Pons (tissue), 1 donor: ENCODE measurements around the gene FASN.
"Not testable (repeated sequence)": the region's sequence is repeated elsewhere in the genome, so short reads cannot be mapped to it uniquely, and the experiment has no call there.

Source experiments
- DNase-seq: peaks from one replicate; pipeline ENCODE4 v3.0.0-alpha.2; 2016; ENCODE audit warnings: low spot score

FASN gene

DNA sequence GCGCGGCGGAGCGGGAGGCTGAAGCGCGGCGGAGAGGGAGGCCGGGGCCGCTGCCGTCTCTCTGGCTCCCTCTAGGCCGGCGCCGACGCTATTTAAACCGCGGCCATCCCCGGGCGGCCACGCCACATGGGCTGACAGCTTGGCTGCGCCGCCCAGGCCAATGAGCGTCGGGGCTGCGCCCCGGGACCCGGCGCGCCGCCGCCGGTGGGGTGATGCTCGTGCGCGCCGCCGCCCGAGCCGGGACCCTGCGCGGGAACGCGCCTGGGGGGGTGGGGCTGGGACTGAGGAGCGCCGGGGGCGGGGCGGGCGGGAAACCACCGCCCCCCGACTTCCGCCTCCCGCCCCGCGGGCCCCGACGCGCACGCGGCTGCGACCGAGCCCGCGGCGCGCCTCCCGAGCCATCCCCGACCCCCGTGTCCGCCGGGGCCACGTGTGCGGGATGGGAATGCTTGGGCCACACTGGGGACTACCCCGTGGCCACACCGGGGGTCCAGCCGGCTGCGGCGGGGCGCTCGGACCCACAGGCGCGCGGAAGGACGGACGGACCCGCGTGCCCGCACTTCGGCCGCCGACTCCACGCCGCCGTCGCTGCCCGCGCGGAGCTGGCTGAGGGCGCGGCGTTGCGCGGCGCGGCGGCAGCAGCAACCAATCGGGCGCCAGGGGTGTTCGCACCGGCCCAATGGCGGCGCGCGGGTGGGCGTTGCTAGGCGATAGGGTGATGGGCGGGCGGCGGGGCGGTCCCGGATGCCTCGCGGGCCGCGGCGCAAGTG lies at the start of gene FASN:
FASN (minus strand) TSS at position 68 of the 770 bp plus-strand sequence. CDS start 1,791 bp downstream, outside the sequence.
- DNase-seq, result peak; percentile 93

- no peak for DNase-seq
Observed at GRCh38 chr17:82146663-82147654, 48.9 kb upstream of the FASN start.

DNA sequence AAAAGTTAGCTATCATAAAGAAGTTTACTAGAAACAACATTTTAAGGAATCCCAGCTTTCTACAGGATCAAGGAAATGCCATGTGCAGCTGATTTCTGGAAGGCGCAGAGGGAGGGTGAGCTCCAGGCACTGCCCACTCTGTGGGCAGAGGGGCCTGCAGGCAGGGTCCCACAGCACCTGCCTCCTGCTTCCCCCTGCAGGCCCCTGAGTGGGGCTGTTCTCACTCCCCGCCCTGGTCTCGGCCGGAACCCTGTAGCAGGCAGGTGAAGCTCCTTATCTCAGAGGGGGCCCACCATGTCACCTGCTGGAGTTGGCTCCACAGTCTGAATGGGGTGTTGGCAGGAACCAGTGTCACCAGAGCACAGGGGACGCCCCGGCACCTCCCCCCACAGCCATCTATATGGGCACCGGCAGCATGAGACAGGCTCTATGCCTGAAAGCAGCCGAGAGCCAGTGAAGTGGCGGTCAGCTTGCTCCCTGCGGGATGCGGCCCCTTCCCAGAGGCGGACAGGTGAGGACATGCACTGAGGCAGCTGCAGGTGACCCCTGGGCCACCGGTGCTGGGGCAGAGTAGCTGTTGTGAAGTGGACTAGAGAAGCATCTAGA lies 47.6 kb upstream of the FASN start:
- DNase-seq, result no peak

- no peak for DNase-seq
Observed at GRCh38 chr17:82143333-82143732, 45.3 kb upstream of the FASN start.

DNA sequence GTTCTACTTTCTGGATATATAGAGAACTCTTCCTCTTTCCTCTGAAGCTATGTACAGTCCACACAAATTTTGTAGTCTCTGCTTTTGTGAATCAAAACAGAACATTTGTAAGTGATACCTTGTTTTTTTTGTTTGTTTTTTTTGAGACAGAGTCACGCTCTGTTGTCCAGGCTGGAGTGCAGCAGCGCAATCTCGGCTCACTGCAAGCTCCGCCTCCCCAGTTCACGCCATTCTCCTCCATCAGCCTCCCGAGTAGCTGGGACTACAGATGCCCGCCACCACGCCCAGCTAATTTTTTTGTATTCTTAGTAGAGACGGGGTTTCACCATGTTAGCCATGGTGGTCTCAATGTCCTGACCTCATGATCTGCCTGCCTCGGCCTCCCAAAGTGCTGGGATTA lies 41.9 kb upstream of the FASN start:
- DNase-seq, result not testable (repeated sequence)

GRCh38 chr17:82138511-82138992 lies 40.5 kb upstream of the FASN start:
- no peak for DNase-seq

DNA sequence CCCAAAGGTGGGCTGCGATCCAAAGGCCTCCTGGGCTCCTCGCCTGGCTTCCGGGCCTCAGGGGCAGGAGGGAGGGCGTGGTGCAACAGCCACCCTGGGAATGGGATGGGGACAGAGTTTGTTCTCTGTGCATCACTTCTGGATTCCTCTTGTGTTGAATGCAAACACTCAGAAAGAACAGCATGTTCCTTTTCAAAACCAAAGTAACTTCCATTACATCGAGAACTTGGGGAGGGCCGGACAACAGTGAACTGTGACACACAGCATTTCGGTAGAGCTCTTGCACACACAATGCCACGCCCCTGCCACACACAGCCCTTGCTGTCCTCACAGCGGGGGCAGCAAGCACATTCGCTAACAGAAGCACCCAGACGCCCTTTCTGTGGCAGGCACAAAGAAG lies 36.1 kb upstream of the FASN start:
- DNase-seq, result no peak

GRCh38 chr17:82133166-82133953 lies 35.3 kb upstream of the FASN start:
- DNase-seq, result not testable (repeated sequence)

GRCh38 chr17:82129095-82129494 lies 31.1 kb upstream of the FASN start:
- no peak for DNase-seq

DNA sequence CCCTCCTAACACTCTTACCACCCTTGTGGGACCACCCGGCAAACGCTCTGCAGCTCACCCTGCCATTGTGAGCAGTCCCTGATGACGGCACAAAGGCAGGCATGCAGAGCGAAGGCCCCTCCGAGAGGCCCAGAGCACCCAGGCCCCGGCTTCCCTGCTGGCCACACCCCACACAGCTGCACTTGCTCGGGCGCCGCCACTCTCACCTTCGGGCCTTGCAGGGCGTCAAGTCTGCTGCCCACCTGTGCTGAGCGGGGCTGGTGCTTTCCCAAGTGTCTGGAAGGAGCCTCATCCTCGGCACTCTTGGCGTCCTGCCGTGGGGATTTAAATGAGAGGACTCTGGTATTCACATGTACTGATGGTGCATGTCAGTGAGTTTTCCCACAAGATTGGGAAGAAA lies 30.3 kb upstream of the FASN start:
- DNase-seq, result no peak

GRCh38 chr17:82127704-82128103 lies 29.7 kb upstream of the FASN start:
- DNase-seq, result no peak

DNA sequence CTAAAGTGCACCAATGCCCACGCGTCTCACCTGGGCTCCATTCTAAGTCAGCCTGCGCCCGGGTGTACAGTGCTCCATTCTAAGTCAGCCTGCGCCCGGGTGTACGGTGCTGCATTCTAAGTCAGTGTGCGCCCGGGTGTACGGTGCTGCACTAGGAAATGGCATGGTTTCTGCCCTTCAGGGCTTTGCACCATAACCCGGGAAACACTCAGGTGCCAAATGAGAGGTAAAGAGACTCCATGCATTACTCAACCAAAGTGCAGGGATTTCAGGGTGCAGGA lies 29.2 kb upstream of the FASN start:
- DNase-seq, result no peak

- DNase-seq, result no peak
Observed at GRCh38 chr17:82126556-82127314, 28.7 kb upstream of the FASN start.

- no peak for DNase-seq
Observed at GRCh38 chr17:82124101-82124500, 26.1 kb upstream of the FASN start.

GRCh38 chr17:82121660-82122629 lies 23.9 kb upstream of the FASN start:
- DNase-seq, result no peak

DNA sequence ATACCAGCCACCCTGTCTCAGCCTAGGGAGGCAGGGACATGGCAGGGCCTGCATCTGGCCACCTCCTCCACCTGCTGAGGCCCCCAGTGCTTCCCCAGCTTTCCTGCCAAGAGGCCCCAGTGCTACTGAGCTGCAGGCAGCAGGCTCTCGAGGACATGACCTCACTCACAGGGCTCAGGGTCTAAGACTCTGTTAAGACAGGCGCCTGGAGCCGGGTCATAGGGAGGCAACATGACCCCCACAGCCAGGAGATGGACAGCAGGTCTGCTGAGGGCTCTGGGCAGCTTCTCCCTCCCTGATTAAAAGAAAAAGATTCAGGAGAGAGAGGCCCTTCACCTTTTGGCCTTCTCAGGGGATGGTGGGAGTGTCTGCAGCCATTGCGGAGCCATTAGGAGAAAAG lies 23.2 kb upstream of the FASN start:
- no peak for DNase-seq

DNA sequence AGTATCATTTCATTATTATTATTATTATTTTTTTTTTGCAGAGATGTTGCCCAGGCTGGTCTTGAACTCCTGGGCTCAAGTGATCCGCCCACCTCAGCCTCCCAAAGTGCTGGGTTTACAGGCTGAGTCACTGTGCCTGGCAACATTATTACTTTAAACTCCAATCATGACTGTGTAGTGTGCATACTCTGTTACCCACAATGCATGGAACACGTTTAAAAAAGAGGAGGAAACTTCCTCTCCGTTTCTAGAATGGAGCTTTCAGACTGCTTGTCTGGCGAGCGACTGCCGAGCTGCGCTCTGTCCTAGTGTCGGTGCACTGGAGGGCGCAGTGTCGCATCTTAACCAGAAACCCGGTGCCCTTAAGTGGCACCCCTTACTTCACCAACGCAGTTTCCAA lies 22.1 kb upstream of the FASN start:
- no peak for DNase-seq

- peak; percentile 60 for DNase-seq
Observed at GRCh38 chr17:82118815-82119380, 20.9 kb upstream of the FASN start.

GRCh38 chr17:82118168-82118814 lies 20.3 kb upstream of the FASN start:
- DNase-seq, result no peak
